Lung (tissue), 16 donors: ENCODE measurements around the gene SNED1. TPM values are rescaled to one million over a fixed set of nuclear protein-coding genes. Genes with fewer than 3 reads are reported as not detected.

Source experiments
- ATAC-seq: fragments of 200-7000 bp; cut with Tn5 transposase; one replicate; pipeline ENCODE4 v1.9.1; 2020; ENCODE audit warnings: moderate number of reproducible peaks; ENCODE audit not compliant: insufficient read depth, low FRiP score
- DNase-seq, 3 donors: peaks; one replicate each; pipeline ENCODE4 v3.0.0-alpha.2; 2013 to 2017
- H3K27ac ChIP-seq, 2 donors: one replicate each; pipeline ENCODE4 v1.5.1; 2013; ENCODE audit warnings: mild to moderate bottlenecking in 2 of 2, moderate library complexity in 2 of 2, control low read depth in 1 of 2, inconsistent platforms in 1 of 2, low read depth in 1 of 2, low read length in 1 of 2
- H3K27me3 ChIP-seq, 3 donors: one replicate each; pipeline ENCODE4 v1.5.1; 2013; ENCODE audit warnings: low read length in 2 of 3; ENCODE audit not compliant: control insufficient read depth in 3 of 3, insufficient read depth in 3 of 3
- H3K36me3 ChIP-seq, 4 donors: one replicate each; pipeline ENCODE4 v1.5.1; 2013; ENCODE audit warnings: low read length in 4 of 4, mild to moderate bottlenecking in 1 of 4, moderate library complexity in 1 of 4; ENCODE audit not compliant: control insufficient read depth in 4 of 4, insufficient read depth in 4 of 4
- H3K4me1 ChIP-seq, 5 donors: one replicate each; pipeline ENCODE4 v1.5.1; 2013; ENCODE audit warnings: low read length in 5 of 5, mild to moderate bottlenecking in 2 of 5, moderate library complexity in 1 of 5; ENCODE audit not compliant: control insufficient read depth in 5 of 5, insufficient read depth in 5 of 5
- H3K4me3 ChIP-seq: one replicate; pipeline ENCODE4 v1.5.1; 2013; ENCODE audit warnings: mild to moderate bottlenecking, control low read depth, moderate library complexity
- H3K9ac ChIP-seq, 2 donors: one replicate each; pipeline ENCODE4 v1.5.1; 2013; ENCODE audit warnings: low read length in 2 of 2, control low read depth in 1 of 2; ENCODE audit not compliant: insufficient read depth in 1 of 2
- H3K9me3 ChIP-seq, 4 donors: one replicate each; pipeline ENCODE4 v1.5.1; 2013; ENCODE audit warnings: low read length in 3 of 4, mild to moderate bottlenecking in 1 of 4, moderate library complexity in 1 of 4; ENCODE audit not compliant: control insufficient read depth in 4 of 4, insufficient read depth in 3 of 4
- WGBS, 2 donors: extraction: QIAGEN DNeasy Blood & Tissue Kit; methylation state at CpG; one replicate each; pipeline ENCODE4 v1.1.7; 2013; 5-methylcytosine and 5-hydroxymethylcytosine counted together
- long read RNA-seq, 5 donors: transcript quantifications; one replicate each; lab custom pipeline, GENCODE V29; 2026
- polyA plus RNA-seq, 2 donors: library from polyadenylated mRNA; stranded (reverse); fragments of 200-250 nt; gene quantifications; one replicate each; pipeline ENCODE4 v1.2.1, GENCODE V29; 2013
- total RNA-seq, 2 donors: library from RNA; depleted of rRNA in 1 of 2; stranded (reverse); fragments of >200 nt in 1 of 2; gene quantifications; one replicate each; pipeline ENCODE4 v1.2.1, GENCODE V29; 2014 to 2021
- TF ChIP-seq, protein P1 (sequence below): IDR thresholded peaks from 2 replicates; pipeline ENCODE4 v1.5.1; 2012; ENCODE audit warnings: mild to moderate bottlenecking; ENCODE audit errors: control extremely low read depth, extremely low read depth
- donor health status: control.
- donor health status: control.
- donor health status: Bipolar disorder and iron deficiency.
- donor health status: healthy.
- donor health status: DM: yes; HTN: yes; CAD: no.

SNED1 gene
- total RNA-seq = 10 to 100 TPM; 57.1 to 74.6 TPM
- 10 to 100 TPM in 1 of 2 donors, 1 to 10 TPM in 1; 5.9 to 12.3 TPM for polyA plus RNA-seq
- long read RNA-seq, donor 1, full-length matches to known transcripts = 3 of 23 reads
- long read RNA-seq, donor 1, partial matches to known transcripts = 20 of 23 reads
- long read RNA-seq, donor 1, other reads (novel, unspliced or antisense) = 0 of 23 reads
- long read RNA-seq, donor 2, partial matches to known transcripts = 9 of 9 reads
- long read RNA-seq, donor 2, other reads (novel, unspliced or antisense) = 0 of 9 reads
- long read RNA-seq, donor 3, partial matches to known transcripts = 23 of 23 reads
- long read RNA-seq, donor 3, other reads (novel, unspliced or antisense) = 0 of 23 reads
- long read RNA-seq, donor 4, partial matches to known transcripts = 7 of 7 reads
- long read RNA-seq, donor 4, other reads (novel, unspliced or antisense) = 0 of 7 reads
- long read RNA-seq, donor 5, full-length matches to known transcripts = 2 of 57 reads
- long read RNA-seq, donor 5, partial matches to known transcripts = 55 of 57 reads
- long read RNA-seq, donor 5, other reads (novel, unspliced or antisense) = 0 of 57 reads

DNA sequence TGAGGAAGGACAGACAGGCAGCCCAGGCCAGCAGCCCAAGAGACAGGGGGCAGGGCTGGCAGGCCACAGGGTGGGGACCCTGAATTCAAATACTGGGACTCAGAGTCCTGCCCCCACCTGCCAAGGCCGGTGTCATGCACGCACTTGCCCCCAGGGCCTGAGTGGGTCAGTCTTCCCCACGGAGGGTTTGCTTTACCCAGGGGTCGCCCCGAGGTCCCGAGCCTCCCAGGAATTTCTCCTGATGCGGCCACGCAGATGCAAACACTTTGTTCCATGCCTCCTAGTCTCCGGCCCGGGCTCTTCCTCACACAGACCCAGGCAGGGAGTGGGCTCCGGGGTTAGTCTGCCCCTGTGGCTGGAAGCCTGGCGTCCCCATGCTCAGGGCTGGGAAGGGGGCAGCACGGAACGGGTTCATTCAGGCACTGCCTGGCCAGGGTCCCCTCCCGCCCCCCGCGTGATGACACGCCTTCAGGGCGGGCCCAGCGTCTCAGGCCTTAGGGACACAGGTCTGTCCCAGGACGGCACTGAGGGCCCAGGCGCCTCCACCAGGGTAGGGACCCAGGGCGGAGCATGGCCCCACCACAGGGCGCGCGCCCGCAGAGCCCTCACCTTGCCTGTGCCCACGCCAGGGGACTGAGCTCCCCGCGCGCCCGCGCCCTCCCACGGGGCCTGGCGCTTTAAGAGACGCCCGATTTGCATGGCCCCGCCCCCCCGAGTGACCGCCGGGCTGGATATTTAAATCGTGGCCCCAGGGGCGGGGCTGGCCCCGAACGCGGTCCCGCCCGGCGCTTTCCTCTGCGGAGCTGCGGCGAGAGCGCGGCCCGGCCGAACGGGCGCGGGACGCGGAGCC lies at the start of gene SNED1:
Gene SNED1, plus strand, starts transcription at position 763 of the 850 bp plus-strand sequence. CDS start 220 bp downstream, outside the sequence.
- H3K9me3 ChIP-seq = peaks cover 0 to under 1% (median 0%) of the 10 kb centered on the region in 4 donors
- no peak within 1 kb of the TSS for H3K9ac ChIP-seq
- H3K27me3 ChIP-seq = no peaks in the 10 kb centered on the region
- peak within 1 kb of the TSS; percentile 57 to 94 for H3K27ac ChIP-seq
- peaks cover 0 to 71% (median 46%) of the 10 kb centered on the region in 5 donors for H3K4me1 ChIP-seq
- TF ChIP-seq, protein P1, sequence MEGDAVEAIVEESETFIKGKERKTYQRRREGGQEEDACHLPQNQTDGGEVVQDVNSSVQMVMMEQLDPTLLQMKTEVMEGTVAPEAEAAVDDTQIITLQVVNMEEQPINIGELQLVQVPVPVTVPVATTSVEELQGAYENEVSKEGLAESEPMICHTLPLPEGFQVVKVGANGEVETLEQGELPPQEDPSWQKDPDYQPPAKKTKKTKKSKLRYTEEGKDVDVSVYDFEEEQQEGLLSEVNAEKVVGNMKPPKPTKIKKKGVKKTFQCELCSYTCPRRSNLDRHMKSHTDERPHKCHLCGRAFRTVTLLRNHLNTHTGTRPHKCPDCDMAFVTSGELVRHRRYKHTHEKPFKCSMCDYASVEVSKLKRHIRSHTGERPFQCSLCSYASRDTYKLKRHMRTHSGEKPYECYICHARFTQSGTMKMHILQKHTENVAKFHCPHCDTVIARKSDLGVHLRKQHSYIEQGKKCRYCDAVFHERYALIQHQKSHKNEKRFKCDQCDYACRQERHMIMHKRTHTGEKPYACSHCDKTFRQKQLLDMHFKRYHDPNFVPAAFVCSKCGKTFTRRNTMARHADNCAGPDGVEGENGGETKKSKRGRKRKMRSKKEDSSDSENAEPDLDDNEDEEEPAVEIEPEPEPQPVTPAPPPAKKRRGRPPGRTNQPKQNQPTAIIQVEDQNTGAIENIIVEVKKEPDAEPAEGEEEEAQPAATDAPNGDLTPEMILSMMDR = no peak
- peaks cover 0 to 24% (median 7%) of the 10 kb centered on the region in 4 donors for H3K36me3 ChIP-seq
- DNase-seq (peak; percentile 90 to 95 (median 92)), ATAC-seq (peak; percentile 83)
- H3K4me3 ChIP-seq = peak within 1 kb of the TSS; percentile 59
- 5 to 8% methylated on average over 59 to 61 of the region's 61 CpGs for WGBS, 2 donors

GRCh38 chr2:240948905-240949790 lies 49.3 kb upstream of the SNED1 start:
- H3K4me1 ChIP-seq = peaks cover 0 to 18% (median 6%) of the 10 kb centered on the region in 5 donors
- H3K27ac ChIP-seq = no peak overlapping the region
- H3K9me3 ChIP-seq = no peaks in the 10 kb centered on the region
- WGBS, 2 donors = 87 to 89% methylated on average over 23 of the region's 23 CpGs
- no peak overlapping the region for H3K4me3 ChIP-seq
- ATAC-seq = no peak
- peak in 1 of 3 donors; percentile 8 for DNase-seq
- TF ChIP-seq, protein P1 = no peak
- H3K9ac ChIP-seq = no peak overlapping the region
- no peaks in the 10 kb centered on the region for H3K36me3 ChIP-seq
- no peaks in the 10 kb centered on the region for H3K27me3 ChIP-seq
